IMR-90 (cell line): ENCODE data around the gene NARF. TPM values are rescaled to one million over a fixed set of nuclear protein-coding genes. Genes with fewer than 3 reads are reported as not detected.

Source experiments
- ATAC-seq: fragments of 200-7000 bp; cut with Tn5 transposase; 2 replicates; pipeline ENCODE4 v1.9.1; 2020; ENCODE audit warnings: low read depth, mild to moderate bottlenecking, moderate library complexity
- BruUV-seq: library from RNA; stranded (reverse); fragments of 400-500 nt; replicated peaks from 2 replicates; lab custom pipeline; 2021; lab: Mats Ljungman, UMichigan
- CTCF ChIA-PET: fragments of 300-600 bp; formaldehyde crosslinking; extraction: SDS; loops from one replicate; lab custom pipeline; 2021; ENCODE audit warnings: antibody characterized with exemption; lab: Yijun Ruan, JAX
- POLR2A ChIA-PET: fragments of 300-600 bp; sonication (Branson Sonifier 250); formaldehyde crosslinking; loops from one replicate; lab custom pipeline; 2022; ENCODE audit warnings: antibody characterized with exemption; ENCODE audit not compliant: unreplicated experiment; lab: Charles Lee
- DNase-seq: peaks from one replicate; pipeline ENCODE4 v3.0.0; 2013
- H2AFZ ChIP-seq: replicated peaks from 2 replicates; pipeline ENCODE3; 2013; ENCODE audit warnings: low read length, mild to moderate bottlenecking; ENCODE audit not compliant: poor library complexity
- H2AK5ac ChIP-seq: 2 replicates; pipeline ENCODE4 v1.6.1; 2013; ENCODE audit warnings: low read depth, low read length, inconsistent platforms
- H2AK9ac ChIP-seq: replicated peaks from 2 replicates; pipeline ENCODE3; 2013; ENCODE audit warnings: mild to moderate bottlenecking, low read depth, low read length, moderate library complexity; ENCODE audit not compliant: poor library complexity
- H2BK120ac ChIP-seq: 2 replicates; pipeline ENCODE4 v1.6.1; 2013; ENCODE audit warnings: low read depth, low read length, inconsistent platforms
- H2BK15ac ChIP-seq: 3 replicates; pipeline ENCODE4 v1.6.1; 2013; ENCODE audit warnings: low read depth, low read length, inconsistent platforms
- H2BK20ac ChIP-seq: 2 replicates; pipeline ENCODE4 v1.6.1; 2013; ENCODE audit warnings: low read depth, mild to moderate bottlenecking, inconsistent platforms, low read length, moderate library complexity
- H2BK5ac ChIP-seq: 2 replicates; pipeline ENCODE4 v1.6.1; 2013; ENCODE audit warnings: mild to moderate bottlenecking, low read depth, low read length, inconsistent platforms; ENCODE audit not compliant: poor library complexity, severe bottlenecking
- H3K14ac ChIP-seq: replicated peaks from 2 replicates; pipeline ENCODE4 v1.6.1; 2013; ENCODE audit warnings: low read depth, low read length, inconsistent platforms
- H3K18ac ChIP-seq: 2 replicates; pipeline ENCODE4 v1.6.1; 2013; ENCODE audit warnings: low read depth, low read length, control low read depth
- H3K23ac ChIP-seq: 2 replicates; pipeline ENCODE4 v1.6.1; 2013; ENCODE audit warnings: low read depth, low read length, inconsistent platforms
- H3K27ac ChIP-seq: 2 replicates; pipeline ENCODE4 v1.5.1; 2013; ENCODE audit warnings: mild to moderate bottlenecking, control low read depth, low read length; ENCODE audit not compliant: insufficient read depth
- H3K27me3 ChIP-seq: 2 replicates; pipeline ENCODE4 v1.6.1; 2013; ENCODE audit warnings: low read length; ENCODE audit not compliant: control insufficient read depth, insufficient read depth
- H3K36me3 ChIP-seq: 2 replicates; pipeline ENCODE4 v1.6.1; 2013; ENCODE audit warnings: low read length, mixed read lengths; ENCODE audit not compliant: control insufficient read depth, insufficient read depth
- H3K4ac ChIP-seq: 2 replicates; pipeline ENCODE4 v1.6.1; 2013; ENCODE audit warnings: low read depth, low read length, inconsistent platforms
- H3K4me1 ChIP-seq: 2 replicates; pipeline ENCODE4 v1.6.1; 2013; ENCODE audit warnings: low read length, mixed read lengths; ENCODE audit not compliant: control insufficient read depth, insufficient read depth
- H3K4me2 ChIP-seq: 2 replicates; pipeline ENCODE4 v1.6.1; 2013; ENCODE audit warnings: low read depth, mild to moderate bottlenecking, control low read depth, low read length, moderate library complexity
- H3K4me3 ChIP-seq: 2 replicates; pipeline ENCODE4 v1.5.1; 2013; ENCODE audit warnings: low read depth, mild to moderate bottlenecking, control low read depth, low read length, moderate library complexity; ENCODE audit not compliant: insufficient read depth
- H3K56ac ChIP-seq: 2 replicates; pipeline ENCODE4 v1.6.1; 2013; ENCODE audit warnings: low read length, inconsistent platforms; ENCODE audit not compliant: insufficient read depth; ENCODE audit errors: extremely low read depth
- H3K79me1 ChIP-seq, 2 experiments: 2 replicates each; pipeline ENCODE4 v1.6.1; 2013; ENCODE audit warnings: low read length in 2 of 2, inconsistent platforms in 1 of 2, low read depth in 1 of 2
- H3K9ac ChIP-seq: 2 replicates; pipeline ENCODE4 v1.6.1; 2013; ENCODE audit warnings: low read depth, low read length, control low read depth
- H3K9me1 ChIP-seq: 2 replicates; pipeline ENCODE4 v1.6.1; 2013; ENCODE audit warnings: low read length, inconsistent platforms; ENCODE audit not compliant: insufficient read depth
- H3K9me3 ChIP-seq: 2 replicates; pipeline ENCODE4 v1.6.1; 2013; ENCODE audit warnings: low read length; ENCODE audit not compliant: control insufficient read depth, insufficient read depth
- H4K20me1 ChIP-seq: 2 replicates; pipeline ENCODE4 v1.6.1; 2013; ENCODE audit warnings: low read length, inconsistent platforms; ENCODE audit not compliant: insufficient read depth
- H4K5ac ChIP-seq: 2 replicates; pipeline ENCODE4 v1.6.1; 2013; ENCODE audit warnings: mild to moderate bottlenecking, low read depth, low read length, control low read depth
- H4K8ac ChIP-seq, 2 experiments: 2 replicates each; pipeline ENCODE4 v1.6.1; 2013; ENCODE audit warnings: low read depth in 2 of 2, low read length in 2 of 2, control low read depth in 1 of 2, inconsistent platforms in 1 of 2
- H4K91ac ChIP-seq: 2 replicates; pipeline ENCODE4 v1.6.1; 2013; ENCODE audit warnings: low read depth, low read length, inconsistent platforms; ENCODE audit not compliant: insufficient read depth
- BHLHE40 ChIP-seq: fragments of 150-350 bp; IDR thresholded peaks from 2 replicates; pipeline ENCODE4 v1.6.1; 2016; ENCODE audit warnings: mild to moderate bottlenecking, low read depth, low read length
- CEBPB ChIP-seq: IDR thresholded peaks from 2 replicates; pipeline ENCODE4 v1.6.1; 2012; ENCODE audit warnings: low read depth, low read length, improper control_type of control experiment
- CHD1 ChIP-seq: IDR thresholded peaks from 2 replicates; pipeline ENCODE4 v1.6.1; 2012; ENCODE audit warnings: low read depth, low read length, improper control_type of control experiment
- FOS ChIP-seq: fragments of 150-350 bp; IDR thresholded peaks from 2 replicates; pipeline ENCODE4 v1.6.1; 2016; ENCODE audit warnings: low read depth, low read length
- MAFK ChIP-seq: IDR thresholded peaks from 2 replicates; pipeline ENCODE4 v1.6.1; 2012; ENCODE audit warnings: low read depth, low read length, improper control_type of control experiment
- MXI1 ChIP-seq: IDR thresholded peaks from 2 replicates; pipeline ENCODE4 v1.6.1; 2012; ENCODE audit warnings: low read depth, mild to moderate bottlenecking, low read length, moderate library complexity, borderline replicate concordance
- NFE2L2 ChIP-seq: fragments of 150-350 bp; IDR thresholded peaks from 2 replicates; pipeline ENCODE4 v1.6.1; 2016; ENCODE audit warnings: low read depth, mild to moderate bottlenecking, low read length
- RAD21 ChIP-seq: IDR thresholded peaks from 2 replicates; pipeline ENCODE4 v1.6.1; 2012; ENCODE audit warnings: low read length, improper control_type of control experiment
- SMC3 ChIP-seq: fragments of 150-350 bp; IDR thresholded peaks from 2 replicates; pipeline ENCODE4 v1.6.1; 2016; ENCODE audit warnings: low read depth, mild to moderate bottlenecking, antibody characterized with exemption, low read length, moderate library complexity
- WGBS, 2 experiments: methylation state at CpG; one replicate each; pipeline versions ENCODE4 v1.1.5 to v1.1.7; 2013; ENCODE audit warnings: missing lambda C conversion rate in 2 of 2; ENCODE audit not compliant: insufficient read length in 1 of 2; ENCODE audit errors: extremely low coverage in 2 of 2; 5-methylcytosine and 5-hydroxymethylcytosine counted together
- dilution Hi-C: fragments of 300-500 bp; cut with HindIII; formaldehyde crosslinking; loops from one replicate; pipeline ENCODE4 v1.14.3; 2018; ENCODE audit warnings: low sequenced_read_pairs; ENCODE audit not compliant: unreplicated experiment
- in situ Hi-C: fragments of 300-500 bp; cut with MboI; formaldehyde crosslinking; loops from 3 replicates; pipeline ENCODE4 v1.14.3; 2019; ENCODE audit warnings: low sequenced_read_pairs, inconsistent platforms, mixed read lengths
- intact Hi-C: fragments of 100-400 bp; cut with micrococcal nuclease; formaldehyde crosslinking; loops from 2 replicates; pipeline ENCODE4 v1.10.0; 2022
- polyA plus RNA-seq, 3 experiments: library from polyadenylated mRNA; depleted of rRNA; stranded (reverse); fragments of >200 nt; gene quantifications; 2 replicates each; pipeline ENCODE4 v1.2.3, GENCODE V29; 2012; ENCODE audit warnings: low replicate concordance in 1 of 3
- total RNA-seq: library from RNA; depleted of rRNA; stranded (reverse); fragments of >200 nt; gene quantifications from 2 replicates; pipeline ENCODE4 v1.2.3, GENCODE V29; 2012
- TF ChIP-seq, protein P1 (sequence below): fragments of 150-350 bp; IDR thresholded peaks from 2 replicates; pipeline ENCODE4 v1.6.1; 2016; ENCODE audit warnings: low read depth, mild to moderate bottlenecking, low read length, moderate library complexity, borderline replicate concordance
- TF ChIP-seq, protein P2 (sequence below): fragments of 150-350 bp; IDR thresholded peaks from 2 replicates; pipeline ENCODE4 v1.6.1; 2017; ENCODE audit warnings: mild to moderate bottlenecking, antibody characterized with exemption, low read length, low read depth

NARF gene
- total and polyA plus RNA-seq, 2 of the 4 experiments (the other 2 are of a cell fraction), result 83.7 to 94.8 TPM

GRCh38 chr17:82470065-82470464 is 11.5 kb downstream of the NARF start:
- Histone ChIP-seq H3K23ac (no peak overlapping the region), H4K5ac (no peak overlapping the region), H4K91ac (no peak overlapping the region), H3K4me3 (no peak overlapping the region), H3K9ac (no peak overlapping the region), H3K18ac (no peak overlapping the region), H4K20me1 (no peaks in the 10 kb centered on the region), H2BK5ac (no peak overlapping the region), H2AK5ac (no peak overlapping the region), H3K9me3 (no peaks in the 10 kb centered on the region), H2AK9ac (no peak overlapping the region), H3K36me3 (peaks cover 39% of the 10 kb centered on the region), H3K79me1 (peaks cover 4 to 7% of the 10 kb centered on the region in 2 experiments; a peak in 2 of 4 replicates), H2AFZ (no peak overlapping the region), H3K4me2 (no peak overlapping the region), H3K9me1 (peaks cover 3% of the 10 kb centered on the region; the same call in 1 of the 2 replicates), H2BK20ac (no peak overlapping the region), H4K8ac (no peak overlapping the region), H3K27ac (no peak overlapping the region), H2BK120ac (no peak overlapping the region), H3K27me3 (no peaks in the 10 kb centered on the region), H3K4me1 (no peaks in the 10 kb centered on the region), H3K14ac (no peak overlapping the region), H3K4ac (no peak overlapping the region), H3K56ac (no peak overlapping the region), H2BK15ac (no peak overlapping the region)
- BruUV-seq, result no TSS peak
- intact Hi-C loops, result no loop called here
- DNase-seq, result no peak
- WGBS, 2 experiments, result 93% methylated on average over 3 of the region's 7 CpGs; no CpG with 5 or more reads in 1 of the 2 experiments
- ATAC-seq, result no peak
- in situ Hi-C loops, result no loop called here
- dilution Hi-C loops, result no loop called here
- ChIA-PET CTCF (no interaction called here), POLR2A (no interaction called here)
- TF ChIP-seq, protein P1, sequence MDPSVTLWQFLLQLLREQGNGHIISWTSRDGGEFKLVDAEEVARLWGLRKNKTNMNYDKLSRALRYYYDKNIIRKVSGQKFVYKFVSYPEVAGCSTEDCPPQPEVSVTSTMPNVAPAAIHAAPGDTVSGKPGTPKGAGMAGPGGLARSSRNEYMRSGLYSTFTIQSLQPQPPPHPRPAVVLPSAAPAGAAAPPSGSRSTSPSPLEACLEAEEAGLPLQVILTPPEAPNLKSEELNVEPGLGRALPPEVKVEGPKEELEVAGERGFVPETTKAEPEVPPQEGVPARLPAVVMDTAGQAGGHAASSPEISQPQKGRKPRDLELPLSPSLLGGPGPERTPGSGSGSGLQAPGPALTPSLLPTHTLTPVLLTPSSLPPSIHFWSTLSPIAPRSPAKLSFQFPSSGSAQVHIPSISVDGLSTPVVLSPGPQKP, result no peak
- TF ChIP-seq MAFK (no peak), NFE2L2 (no peak), FOS (no peak), CHD1 (no peak), SMC3 (no peak), CEBPB (no peak), BHLHE40 (no peak), RAD21 (no peak), MXI1 (no peak)
- TF ChIP-seq, protein P2, sequence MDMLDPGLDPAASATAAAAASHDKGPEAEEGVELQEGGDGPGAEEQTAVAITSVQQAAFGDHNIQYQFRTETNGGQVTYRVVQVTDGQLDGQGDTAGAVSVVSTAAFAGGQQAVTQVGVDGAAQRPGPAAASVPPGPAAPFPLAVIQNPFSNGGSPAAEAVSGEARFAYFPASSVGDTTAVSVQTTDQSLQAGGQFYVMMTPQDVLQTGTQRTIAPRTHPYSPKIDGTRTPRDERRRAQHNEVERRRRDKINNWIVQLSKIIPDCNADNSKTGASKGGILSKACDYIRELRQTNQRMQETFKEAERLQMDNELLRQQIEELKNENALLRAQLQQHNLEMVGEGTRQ, result no peak
